Brain microvascular endothelial cell (primary cell): Measurements from ENCODE around the gene IQCN.

Experiments used
- DNase-seq: peaks from one replicate; pipeline ENCODE4 v3.0.0-alpha.2; 2020
- H3K27ac ChIP-seq: fragments of 250-450 bp; sonication (Bioruptor Pico); 2 replicates; pipeline ENCODE4 v1.5.1; 2020; ENCODE audit warnings: mild to moderate bottlenecking, moderate library complexity
- H3K27me3 ChIP-seq: fragments of 250-450 bp; sonication (Bioruptor Pico); replicated peaks from 2 replicates; pipeline ENCODE4 v1.5.1; 2020; ENCODE audit warnings: mild to moderate bottlenecking
- H3K36me3 ChIP-seq: fragments of 250-450 bp; sonication (Bioruptor Pico); replicated peaks from 2 replicates; pipeline ENCODE4 v1.5.1; 2020; ENCODE audit warnings: mild to moderate bottlenecking
- H3K4me3 ChIP-seq: 2 replicates; pipeline ENCODE4 v1.5.1; 2011; ENCODE audit warnings: low read depth, mild to moderate bottlenecking, control low read depth, low read length, moderate library complexity
- CTCF ChIP-seq: IDR thresholded peaks from 2 replicates; pipeline ENCODE4 v1.5.1; 2011; ENCODE audit warnings: low read depth, mild to moderate bottlenecking, moderate library complexity, low read length, control low read depth, inconsistent platforms; ENCODE audit errors: missing control alignments
- in situ Hi-C: cut with HindIII; loops from 2 replicates; pipeline ENCODE4 v1.10.0; 2017; ENCODE audit warnings: low sequenced_read_pairs, low pct_ligation_motif_present

The IQCN gene

GRCh38 chr19:18291590-18292461 is 17.6 kb upstream of the IQCN start:
- no peak for TF ChIP-seq CTCF
- no peaks in the 10 kb centered on the region for H3K27me3 ChIP-seq
- no peaks in the 10 kb centered on the region for H3K36me3 ChIP-seq
- peak overlapping the region; percentile 65 for H3K4me3 ChIP-seq
- DNase-seq, result peak; percentile 72
- H3K27ac ChIP-seq, result peak overlapping the region; percentile 96
- in situ Hi-C loops, result no loop called here

GRCh38 chr19:18291019-18291524 is 16.8 kb upstream of the IQCN start:
- Histone ChIP-seq H3K27me3 (no peaks in the 10 kb centered on the region), H3K36me3 (no peaks in the 10 kb centered on the region), H3K27ac (peak overlapping the region; percentile 96), H3K4me3 (peak overlapping the region; percentile 65)
- TF ChIP-seq CTCF, result peak; percentile 6
- in situ Hi-C loops, result no loop called here
- no peak for DNase-seq

GRCh38 chr19:18290302-18291018 is 16.2 kb upstream of the IQCN start:
- in situ Hi-C loops, result no loop called here
- Histone ChIP-seq H3K36me3 (no peaks in the 10 kb centered on the region), H3K27me3 (no peaks in the 10 kb centered on the region), H3K27ac (no peak overlapping the region), H3K4me3 (no peak overlapping the region)
- TF ChIP-seq CTCF, result no peak
- peak; percentile 37 for DNase-seq

- no peak overlapping the region for H3K27ac ChIP-seq
- no peaks in the 10 kb centered on the region for H3K36me3 ChIP-seq
- DNase-seq, result no peak
- H3K27me3 ChIP-seq, result no peaks in the 10 kb centered on the region
- in situ Hi-C loops, result no loop called here
- no peak overlapping the region for H3K4me3 ChIP-seq
- no peak for TF ChIP-seq CTCF
These were observed 15.4 kb upstream of the IQCN start for GRCh38 chr19:18289471-18290301.

GRCh38 chr19:18287836-18288772 is 13.9 kb upstream of the IQCN start:
- Histone ChIP-seq H3K27me3 (no peaks in the 10 kb centered on the region), H3K4me3 (no peak overlapping the region), H3K36me3 (no peaks in the 10 kb centered on the region), H3K27ac (no peak overlapping the region)
- TF ChIP-seq CTCF, result peak; percentile 29
- in situ Hi-C loops, result no loop called here
- DNase-seq, result no peak
